GM12878 (cell line): Measurements from ENCODE around the gene GRXCR1. TPM values are rescaled to one million over a fixed set of nuclear protein-coding genes. Genes with fewer than 3 reads are reported as not detected.

Experiments used
- ATAC-seq: fragments of 200-7000 bp; cut with Tn5 transposase; 3 replicates; pipeline ENCODE4 v1.9.1; 2020; ENCODE audit warnings: mild to moderate bottlenecking, moderate library complexity
- BruUV-seq: library from RNA; stranded (reverse); fragments of 400-500 nt; replicated peaks from 2 replicates; lab custom pipeline; 2021; lab: Mats Ljungman, UMichigan
- CTCF ChIA-PET: fragments of 300-600 bp; sonication (Branson Sonifier 250); formaldehyde crosslinking; extraction: SDS; loops from one replicate; lab custom pipeline; 2021; ENCODE audit warnings: inconsistent platforms; lab: Yijun Ruan, JAX
- POLR2A ChIA-PET: fragments of 350-600 bp; formaldehyde crosslinking; extraction: SDS; loops from one replicate; lab custom pipeline; 2021; ENCODE audit warnings: inconsistent platforms; lab: Charles Lee
- RAD21 ChIA-PET: fragments of 300-600 bp; sonication (Branson Sonifier 250); formaldehyde crosslinking; loops from one replicate; lab custom pipeline; 2023; ENCODE audit warnings: antibody characterized with exemption; ENCODE audit not compliant: unreplicated experiment; lab: Charles Lee
- SMC1A ChIA-PET: fragments of 300-600 bp; sonication (Branson Sonifier 250); formaldehyde crosslinking; loops from one replicate; lab custom pipeline; 2023; ENCODE audit not compliant: unreplicated experiment, uncharacterized antibody; lab: Charles Lee
- DNase-seq: peaks from one replicate; pipeline ENCODE4 v3.0.0-alpha.2; 2011; ENCODE audit warnings: low read depth, low spot score
- FAIRE-seq: peaks from 3 replicates; lab custom pipeline; 2011; peaks lifted over from hg19 to GRCh38; lab: Jason Lieb, UNC
- H2AFZ ChIP-seq: 2 replicates; pipeline ENCODE4 v1.6.0; 2011; ENCODE audit warnings: low read depth, low read length, control low read depth; ENCODE audit not compliant: control insufficient read depth
- H3K27ac ChIP-seq: 2 replicates; pipeline ENCODE4 v1.5.1; 2011; ENCODE audit warnings: control low read depth; ENCODE audit not compliant: control insufficient read depth, insufficient read depth
- H3K27me3 ChIP-seq, 2 experiments: replicated peaks in 1 of 2; 2 replicates each; pipeline versions ENCODE4 v1.6.0 to v1.6.1; 2011; ENCODE audit warnings: low read length in 1 of 2; ENCODE audit not compliant: control insufficient read depth in 2 of 2, insufficient read depth in 2 of 2
- H3K36me3 ChIP-seq, 2 experiments: 2 replicates each; pipeline ENCODE4 v1.5.1; 2011; ENCODE audit warnings: low read length in 1 of 2; ENCODE audit not compliant: control insufficient read depth in 2 of 2, insufficient read depth in 2 of 2
- H3K4me1 ChIP-seq: 2 replicates; pipeline ENCODE4 v1.6.1; 2011; ENCODE audit warnings: mild to moderate bottlenecking, low read length, moderate library complexity, mixed read lengths; ENCODE audit not compliant: control insufficient read depth, insufficient read depth
- H3K4me2 ChIP-seq: 2 replicates; pipeline ENCODE4 v1.6.0; 2011; ENCODE audit warnings: control low read depth; ENCODE audit not compliant: control insufficient read depth, insufficient read depth
- H3K4me3 ChIP-seq: fragments of 200-600 bp; sonication (generic); 2 replicates; pipeline ENCODE4 v1.5.1; 2016
- H3K79me2 ChIP-seq: 2 replicates; pipeline ENCODE4 v1.6.0; 2011; ENCODE audit warnings: low read length; ENCODE audit not compliant: control insufficient read depth, insufficient read depth
- H3K9ac ChIP-seq: 2 replicates; pipeline ENCODE4 v1.8.0; 2011; ENCODE audit warnings: low read length, control low read depth, mixed read lengths; ENCODE audit not compliant: control insufficient read depth, insufficient read depth
- H3K9me3 ChIP-seq: replicated peaks from 3 replicates; pipeline ENCODE4 v1.5.1; 2011; ENCODE audit warnings: mild to moderate bottlenecking, low read length; ENCODE audit not compliant: control insufficient read depth, insufficient read depth
- H4K20me1 ChIP-seq: 2 replicates; pipeline ENCODE4 v1.6.0; 2011; ENCODE audit not compliant: control insufficient read depth, insufficient read depth
- IRF5 ChIP-seq: fragments of 450-650 bp; IDR thresholded peaks from 2 replicates; pipeline ENCODE4 v1.6.1; 2017; ENCODE audit warnings: borderline replicate concordance
- MYC ChIP-seq: IDR thresholded peaks from 2 replicates; pipeline ENCODE4 v1.6.1; 2011; ENCODE audit warnings: mild to moderate bottlenecking, low read length, moderate library complexity, inconsistent platforms; ENCODE audit not compliant: insufficient read depth, insufficient replicate concordance, insufficient read length, severe bottlenecking
- POLR2AphosphoS2 ChIP-seq: IDR thresholded peaks from 2 replicates; pipeline ENCODE4 v1.6.1; 2011; ENCODE audit warnings: low read depth, mild to moderate bottlenecking, low read length, improper control_type of control experiment, moderate library complexity
- SRF ChIP-seq, 2 experiments: IDR thresholded peaks; 2 replicates each; pipeline ENCODE4 v1.6.1; 2011; ENCODE audit warnings: low read depth in 2 of 2, low read length in 2 of 2, mild to moderate bottlenecking in 1 of 2, moderate library complexity in 1 of 2
- ZNF24 ChIP-seq: fragments of 450-650 bp; IDR thresholded peaks from 2 replicates; pipeline ENCODE4 v1.6.1; 2017; ENCODE audit warnings: antibody characterized with exemption, mild to moderate bottlenecking
- WGBS: methylation state at CpG from one replicate; pipeline ENCODE4 v1.1.6; 2016; ENCODE audit warnings: low lambda C conversion rate; ENCODE audit not compliant: insufficient replicate concordance, insufficient coverage; ENCODE audit errors: missing lambda C conversion rate; 5-methylcytosine and 5-hydroxymethylcytosine counted together
- in situ Hi-C: fragments of 300-500 bp; cut with MboI; formaldehyde crosslinking; loops from 9 replicates; pipeline ENCODE4 v1.14.3; 2018; ENCODE audit warnings: mixed read lengths
- intact Hi-C: fragments of 100-400 bp; cut with micrococcal nuclease; formaldehyde crosslinking; loops from one replicate; pipeline ENCODE4 v1.14.2; 2022; ENCODE audit not compliant: unreplicated experiment
- polyA plus RNA-seq, 11 experiments: library from polyadenylated mRNA; depleted of rRNA in 4 of 11; unstranded in 6 of 11; stranded (reverse) in 5 of 11; fragments of >200 nt; fragmentation: Nextera tagmentation in 4 of 11; fragmentation: Illumina TruSeq in 1 of 11; extraction: Ambion mirVana in 4 of 11; extraction: Trizol in 1 of 11; gene quantifications; 1 replicate in 1 of 11; 2 replicates in 10 of 11; pipeline versions ENCODE4 v1.2.1 to v1.2.3, GENCODE V29; 2011 to 2016; ENCODE audit warnings: inconsistent platforms in 2 of 11, missing spikeins in 2 of 11, low read depth in 1 of 11
- total RNA-seq, 4 experiments: library from RNA; depleted of rRNA in 3 of 4; stranded (reverse); fragments of >200 nt in 3 of 4; fragmentation: Illumina TruSeq in 1 of 4; extraction: Trizol in 1 of 4; gene quantifications; 2 replicates each; pipeline versions ENCODE4 v1.2.1 to v1.2.3, GENCODE V29; 2013 to 2021
- TF ChIP-seq, protein P1 (sequence below): IDR thresholded peaks from 2 replicates; pipeline ENCODE4 v1.6.1; 2012; ENCODE audit warnings: low read depth, low read length, improper control_type of control experiment

GRXCR1 gene
- total and polyA plus RNA-seq, 10 of the 15 experiments (the other 5 are each of a cell fraction or from before 2014, with no cell fraction given) = not detected

DNA sequence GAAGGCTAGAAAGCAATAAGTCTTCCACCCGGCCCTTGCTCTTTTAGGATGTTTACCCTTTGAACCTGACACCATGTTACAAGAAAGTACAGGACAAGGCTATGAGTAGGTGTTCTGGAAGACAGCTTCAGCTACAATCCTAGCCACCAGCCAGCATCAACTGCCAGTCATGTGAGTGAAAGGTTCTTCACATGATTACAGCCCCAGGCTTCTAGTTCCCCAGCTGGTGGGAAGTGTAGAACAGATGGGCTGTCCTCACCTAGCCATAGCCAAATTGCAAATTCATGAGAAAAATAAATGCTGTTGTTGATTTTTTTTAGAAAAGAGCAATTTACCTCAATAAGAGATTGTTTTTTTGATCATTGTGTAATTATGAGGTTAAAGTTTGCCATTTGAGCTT, 60.8 kb downstream of the GRXCR1 start:
- H3K36me3 ChIP-seq = no peaks in the 10 kb centered on the region
- H3K27ac ChIP-seq = no peak overlapping the region
- no peaks in the 10 kb centered on the region for H3K27me3 ChIP-seq
- no peak overlapping the region for H2AFZ ChIP-seq
- H3K79me2 ChIP-seq = no peaks in the 10 kb centered on the region
- no TSS peak for BruUV-seq
- TF ChIP-seq, protein P1, sequence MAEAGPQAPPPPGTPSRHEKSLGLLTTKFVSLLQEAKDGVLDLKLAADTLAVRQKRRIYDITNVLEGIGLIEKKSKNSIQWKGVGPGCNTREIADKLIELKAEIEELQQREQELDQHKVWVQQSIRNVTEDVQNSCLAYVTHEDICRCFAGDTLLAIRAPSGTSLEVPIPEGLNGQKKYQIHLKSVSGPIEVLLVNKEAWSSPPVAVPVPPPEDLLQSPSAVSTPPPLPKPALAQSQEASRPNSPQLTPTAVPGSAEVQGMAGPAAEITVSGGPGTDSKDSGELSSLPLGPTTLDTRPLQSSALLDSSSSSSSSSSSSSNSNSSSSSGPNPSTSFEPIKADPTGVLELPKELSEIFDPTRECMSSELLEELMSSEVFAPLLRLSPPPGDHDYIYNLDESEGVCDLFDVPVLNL = no peak
- no peak for TF ChIP-seq SRF (IDR thresholded peaks at IDR 0.05; ENCODE audit: low read depth in 2 of 2, low read length in 2 of 2)
- TF ChIP-seq, all 136 proteins: peak for 0
- in situ Hi-C loops (no loop called here), intact Hi-C loops (no loop called here)
- Histone ChIP-seq H3K9ac (no peak overlapping the region), H3K4me2 (no peak overlapping the region), H3K4me1 (no peaks in the 10 kb centered on the region), H4K20me1 (no peaks in the 10 kb centered on the region), H3K4me3 (no peak overlapping the region), H3K9me3 (no peaks in the 10 kb centered on the region)
- ATAC-seq (no peak), FAIRE-seq (no peak), DNase-seq (no peak)
- 5% methylated on average over 1 of the region's 1 CpG for WGBS
- ChIA-PET RAD21 (no interaction called here), CTCF (no interaction called here), SMC1A (no interaction called here), POLR2A (no interaction called here)

GRCh38 chr4:42954963-42955669, 62.6 kb downstream of the GRXCR1 start:
- SMC1A ChIA-PET = interaction anchor here (0.6 kb wide), 1 partner anchor 18 kb away, joined by 3 read pairs; no protein-coding TSS in a partner anchor
- intact Hi-C loops = no loop called here
- no TSS peak for BruUV-seq
- Histone ChIP-seq H2AFZ (no peak overlapping the region), H3K4me1 (no peaks in the 10 kb centered on the region), H3K79me2 (no peaks in the 10 kb centered on the region), H3K27ac (no peak overlapping the region), H3K9ac (no peak overlapping the region), H3K36me3 (no peaks in the 10 kb centered on the region), H3K4me3 (no peak overlapping the region), H3K9me3 (no peaks in the 10 kb centered on the region), H3K4me2 (no peak overlapping the region), H4K20me1 (no peaks in the 10 kb centered on the region), H3K27me3 (no peaks in the 10 kb centered on the region)
- DNase-seq (no peak), FAIRE-seq (no peak), ATAC-seq (no peak)
- 21% methylated on average over 10 of the region's 10 CpGs for WGBS
- POLR2A ChIA-PET = no interaction called here
- CTCF ChIA-PET = no interaction called here
- RAD21 ChIA-PET = no interaction called here
- TF ChIP-seq MYC (no peak), IRF5 (no peak), ZNF24 (no peak), POLR2AphosphoS2 (no peak)
- in situ Hi-C loops = no loop called here
